ENCODE results near the gene GMNN. TPM values are rescaled to one million over a fixed set of nuclear protein-coding genes. Genes with fewer than 3 reads are reported as not detected.

The GMNN gene
- polyA plus RNA-seq, 1 donor from 2014 or later = 13.8 TPM

DNA sequence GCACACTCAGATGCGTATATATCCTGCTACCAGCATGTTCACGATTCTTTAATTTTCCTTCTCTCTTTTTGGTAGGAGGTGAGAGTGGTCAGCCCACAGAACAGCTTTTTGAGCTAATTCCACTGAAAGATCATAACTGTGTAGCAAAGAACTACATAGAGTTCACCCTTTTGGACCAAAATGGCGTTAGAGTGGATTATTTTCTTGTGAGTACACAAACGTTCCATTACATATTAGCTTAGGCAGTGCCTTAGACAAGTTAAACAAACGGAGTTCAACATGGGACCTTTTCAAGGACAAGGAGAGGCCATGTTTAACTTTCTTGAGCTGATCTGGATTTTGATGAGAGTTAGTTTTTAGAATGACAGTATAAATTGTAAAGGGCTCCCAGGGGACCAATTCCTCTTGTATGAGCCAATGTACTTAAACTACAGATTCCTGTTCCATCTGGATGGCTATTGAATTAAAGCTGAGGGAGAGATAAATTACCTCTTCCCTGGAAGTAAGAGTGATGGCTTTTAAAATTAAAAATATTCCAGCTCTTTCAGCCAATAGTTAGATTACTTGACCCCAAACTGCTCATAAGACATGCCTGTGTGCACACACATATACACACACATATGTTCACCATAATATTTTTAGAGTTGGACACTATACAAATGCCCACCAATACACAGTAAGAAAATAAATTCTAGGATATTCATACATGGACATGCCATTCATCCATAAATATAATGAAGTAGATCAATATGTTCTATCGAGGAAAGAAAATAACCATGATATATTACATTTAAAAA, 49.6 kb downstream of the GMNN start:
- no peaks in the 10 kb centered on the region for H3K9me2 ChIP-seq (ENCODE audit: insufficient read depth, low read length)
- TF ChIP-seq, protein P1, sequence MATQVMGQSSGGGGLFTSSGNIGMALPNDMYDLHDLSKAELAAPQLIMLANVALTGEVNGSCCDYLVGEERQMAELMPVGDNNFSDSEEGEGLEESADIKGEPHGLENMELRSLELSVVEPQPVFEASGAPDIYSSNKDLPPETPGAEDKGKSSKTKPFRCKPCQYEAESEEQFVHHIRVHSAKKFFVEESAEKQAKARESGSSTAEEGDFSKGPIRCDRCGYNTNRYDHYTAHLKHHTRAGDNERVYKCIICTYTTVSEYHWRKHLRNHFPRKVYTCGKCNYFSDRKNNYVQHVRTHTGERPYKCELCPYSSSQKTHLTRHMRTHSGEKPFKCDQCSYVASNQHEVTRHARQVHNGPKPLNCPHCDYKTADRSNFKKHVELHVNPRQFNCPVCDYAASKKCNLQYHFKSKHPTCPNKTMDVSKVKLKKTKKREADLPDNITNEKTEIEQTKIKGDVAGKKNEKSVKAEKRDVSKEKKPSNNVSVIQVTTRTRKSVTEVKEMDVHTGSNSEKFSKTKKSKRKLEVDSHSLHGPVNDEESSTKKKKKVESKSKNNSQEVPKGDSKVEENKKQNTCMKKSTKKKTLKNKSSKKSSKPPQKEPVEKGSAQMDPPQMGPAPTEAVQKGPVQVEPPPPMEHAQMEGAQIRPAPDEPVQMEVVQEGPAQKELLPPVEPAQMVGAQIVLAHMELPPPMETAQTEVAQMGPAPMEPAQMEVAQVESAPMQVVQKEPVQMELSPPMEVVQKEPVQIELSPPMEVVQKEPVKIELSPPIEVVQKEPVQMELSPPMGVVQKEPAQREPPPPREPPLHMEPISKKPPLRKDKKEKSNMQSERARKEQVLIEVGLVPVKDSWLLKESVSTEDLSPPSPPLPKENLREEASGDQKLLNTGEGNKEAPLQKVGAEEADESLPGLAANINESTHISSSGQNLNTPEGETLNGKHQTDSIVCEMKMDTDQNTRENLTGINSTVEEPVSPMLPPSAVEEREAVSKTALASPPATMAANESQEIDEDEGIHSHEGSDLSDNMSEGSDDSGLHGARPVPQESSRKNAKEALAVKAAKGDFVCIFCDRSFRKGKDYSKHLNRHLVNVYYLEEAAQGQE (IDR thresholded peaks at IDR 0.05; ENCODE audit: borderline replicate concordance) = no peak
- TF ChIP-seq MXI1 (conservative IDR thresholded peaks at IDR 0.05; ENCODE audit: poor library complexity, severe bottlenecking) = no peak
- no peak for TF ChIP-seq POLR2AphosphoS5 (IDR thresholded peaks at IDR 0.05)
- no peak for TF ChIP-seq RAD21 (conservative IDR thresholded peaks at IDR 0.05)
- TF ChIP-seq, protein P2, sequence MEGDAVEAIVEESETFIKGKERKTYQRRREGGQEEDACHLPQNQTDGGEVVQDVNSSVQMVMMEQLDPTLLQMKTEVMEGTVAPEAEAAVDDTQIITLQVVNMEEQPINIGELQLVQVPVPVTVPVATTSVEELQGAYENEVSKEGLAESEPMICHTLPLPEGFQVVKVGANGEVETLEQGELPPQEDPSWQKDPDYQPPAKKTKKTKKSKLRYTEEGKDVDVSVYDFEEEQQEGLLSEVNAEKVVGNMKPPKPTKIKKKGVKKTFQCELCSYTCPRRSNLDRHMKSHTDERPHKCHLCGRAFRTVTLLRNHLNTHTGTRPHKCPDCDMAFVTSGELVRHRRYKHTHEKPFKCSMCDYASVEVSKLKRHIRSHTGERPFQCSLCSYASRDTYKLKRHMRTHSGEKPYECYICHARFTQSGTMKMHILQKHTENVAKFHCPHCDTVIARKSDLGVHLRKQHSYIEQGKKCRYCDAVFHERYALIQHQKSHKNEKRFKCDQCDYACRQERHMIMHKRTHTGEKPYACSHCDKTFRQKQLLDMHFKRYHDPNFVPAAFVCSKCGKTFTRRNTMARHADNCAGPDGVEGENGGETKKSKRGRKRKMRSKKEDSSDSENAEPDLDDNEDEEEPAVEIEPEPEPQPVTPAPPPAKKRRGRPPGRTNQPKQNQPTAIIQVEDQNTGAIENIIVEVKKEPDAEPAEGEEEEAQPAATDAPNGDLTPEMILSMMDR (IDR thresholded peaks at IDR 0.05; ENCODE audit: poor library complexity, severe bottlenecking) = no peak
- no peak for TF ChIP-seq EZH2 (IDR thresholded peaks at IDR 0.05; ENCODE audit: borderline replicate concordance, insufficient read depth, low read length, poor library complexity, severe bottlenecking)
- TF ChIP-seq SMC3 (conservative IDR thresholded peaks at IDR 0.05; ENCODE audit: poor library complexity) = no peak
- no peak for TF ChIP-seq TAF1 (IDR thresholded peaks at IDR 0.05; ENCODE audit: low read depth)
- TF ChIP-seq EP300 (conservative IDR thresholded peaks at IDR 0.05; ENCODE audit: poor library complexity, severe bottlenecking) = no peak
- no peaks in the 10 kb centered on the region for H4K20me1 ChIP-seq (ENCODE audit: insufficient read depth)
- peak overlapping the region; percentile 35 for H3K27ac ChIP-seq (ENCODE audit: low read length)
- no peak overlapping the region for H2AFZ ChIP-seq (ENCODE audit: low read depth, low read length)
- no peak overlapping the region for H3K9ac ChIP-seq (ENCODE audit: low read length)
- no peaks in the 10 kb centered on the region for H3F3A ChIP-seq (ENCODE audit: insufficient read depth, low read length, poor library complexity, severe bottlenecking)
- peaks cover 18% of the 10 kb centered on the region for H3K36me3 ChIP-seq (ENCODE audit: insufficient read depth, low read length)
- no peak overlapping the region for H3K4me3 ChIP-seq (ENCODE audit: low read length)
- no peak overlapping the region for H3K4me2 ChIP-seq (ENCODE audit: low read length)
- H3K9me3 ChIP-seq (ENCODE audit: low read length) = no peaks in the 10 kb centered on the region
- H3K79me2 ChIP-seq (replicated peaks; ENCODE audit: insufficient read depth, low read length) = no peaks in the 10 kb centered on the region
- H3K27me3 ChIP-seq (ENCODE audit: insufficient read depth, low read depth, low read length) = no peaks in the 10 kb centered on the region

DNA sequence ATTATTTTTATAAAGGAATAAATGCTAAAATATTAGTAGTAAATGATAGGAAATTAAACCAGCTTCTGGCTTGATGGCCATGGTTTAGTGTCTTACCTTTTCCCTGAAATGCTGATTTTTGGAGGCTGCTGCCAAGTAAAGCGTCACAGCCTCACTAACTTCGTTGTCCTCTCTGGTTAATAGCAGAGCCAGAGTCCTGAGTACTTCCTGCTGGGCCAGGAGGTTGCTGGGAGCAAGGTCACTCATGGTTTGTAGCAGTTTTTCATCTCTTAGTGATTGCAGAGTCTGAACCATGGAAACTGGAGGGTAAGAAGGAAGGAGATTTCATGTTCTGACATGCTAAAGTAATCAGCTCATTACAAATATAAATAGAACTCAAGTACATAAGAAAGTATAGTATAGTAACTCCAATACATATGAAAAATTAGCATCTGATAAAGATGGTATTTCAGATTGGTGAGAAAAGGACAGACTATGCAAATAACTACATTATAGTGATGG, 50.4 kb downstream of the GMNN start:
- Histone ChIP-seq H3K4me2 (ENCODE audit: low read length) (no peak overlapping the region), H3K27ac (ENCODE audit: low read length) (peak overlapping the region; percentile 35), H3K4me3 (ENCODE audit: low read length) (no peak overlapping the region), H3K9me3 (ENCODE audit: low read length) (no peaks in the 10 kb centered on the region), H2AFZ (ENCODE audit: low read depth, low read length) (no peak overlapping the region), H4K20me1 (ENCODE audit: insufficient read depth) (no peaks in the 10 kb centered on the region), H3K9me2 (ENCODE audit: insufficient read depth, low read length) (no peaks in the 10 kb centered on the region), H3K36me3 (ENCODE audit: insufficient read depth, low read length) (peaks cover 18% of the 10 kb centered on the region), H3F3A (ENCODE audit: insufficient read depth, low read length, poor library complexity, severe bottlenecking) (no peaks in the 10 kb centered on the region), H3K27me3 (ENCODE audit: insufficient read depth, low read depth, low read length) (no peaks in the 10 kb centered on the region), H3K79me2 (replicated peaks; ENCODE audit: insufficient read depth, low read length) (no peaks in the 10 kb centered on the region), H3K9ac (ENCODE audit: low read length) (no peak overlapping the region)
- no peak for TF ChIP-seq MXI1 (conservative IDR thresholded peaks at IDR 0.05; ENCODE audit: poor library complexity, severe bottlenecking)
- no peak for TF ChIP-seq EZH2 (IDR thresholded peaks at IDR 0.05; ENCODE audit: borderline replicate concordance, insufficient read depth, low read length, poor library complexity, severe bottlenecking)
- TF ChIP-seq TAF1 (IDR thresholded peaks at IDR 0.05; ENCODE audit: low read depth) = no peak
- TF ChIP-seq, protein P1 (IDR thresholded peaks at IDR 0.05; ENCODE audit: borderline replicate concordance) = no peak
- no peak for TF ChIP-seq POLR2AphosphoS5 (IDR thresholded peaks at IDR 0.05)
- TF ChIP-seq RAD21 (conservative IDR thresholded peaks at IDR 0.05) = no peak
- no peak for TF ChIP-seq EP300 (conservative IDR thresholded peaks at IDR 0.05; ENCODE audit: poor library complexity, severe bottlenecking)
- no peak for TF ChIP-seq SMC3 (conservative IDR thresholded peaks at IDR 0.05; ENCODE audit: poor library complexity)
- TF ChIP-seq, protein P2 (IDR thresholded peaks at IDR 0.05; ENCODE audit: poor library complexity, severe bottlenecking) = no peak

All from neural cell (in vitro differentiated cells).